GM23338 (cell line): Measurements from ENCODE around the gene SPACA4. TPM values are rescaled to one million over a fixed set of nuclear protein-coding genes. Genes with fewer than 3 reads are reported as not detected.

ENCODE experiments used
- ATAC-seq: fragments of 200-7000 bp; cut with Tn5 transposase; 3 replicates; pipeline ENCODE4 v1.9.1; 2020
- DNase-seq: peaks from one replicate; pipeline ENCODE4 v3.0.0-alpha.2; 2015; ENCODE audit warnings: low spot score
- H2AFZ ChIP-seq: fragments of 200-600 bp; sonication (generic); 2 replicates; pipeline ENCODE4 v1.8.0; 2016; ENCODE audit warnings: antibody characterized with exemption, mild to moderate bottlenecking, moderate library complexity
- H3F3A ChIP-seq: fragments of 200-600 bp; sonication (generic); replicated peaks from 2 replicates; pipeline ENCODE4 v1.8.0; 2017; ENCODE audit warnings: antibody characterized with exemption, mixed run types, low read depth
- H3K27ac ChIP-seq: fragments of 200-600 bp; sonication (generic); 2 replicates; pipeline ENCODE4 v1.6.1; 2016; ENCODE audit warnings: low read depth
- H3K27me3 ChIP-seq: fragments of 200-600 bp; sonication (generic); 2 replicates; pipeline ENCODE4 v1.8.0; 2016; ENCODE audit warnings: mild to moderate bottlenecking, mixed run types, moderate library complexity; ENCODE audit not compliant: insufficient read depth
- H3K36me3 ChIP-seq: fragments of 200-600 bp; sonication (generic); 2 replicates; pipeline ENCODE4 v1.8.0; 2016; ENCODE audit warnings: mild to moderate bottlenecking; ENCODE audit not compliant: insufficient read depth
- H3K4me1 ChIP-seq: fragments of 200-600 bp; sonication (generic); 2 replicates; pipeline ENCODE4 v1.8.0; 2016; ENCODE audit warnings: mild to moderate bottlenecking, moderate library complexity; ENCODE audit not compliant: insufficient read depth
- H3K4me2 ChIP-seq: fragments of 200-600 bp; sonication (generic); 2 replicates; pipeline ENCODE4 v1.7.1; 2017; ENCODE audit warnings: mixed run types
- H3K4me3 ChIP-seq: fragments of 200-600 bp; sonication (generic); 2 replicates; pipeline ENCODE4 v1.6.1; 2016; ENCODE audit warnings: mixed run types
- H3K79me2 ChIP-seq: fragments of 200-600 bp; sonication (generic); replicated peaks from 2 replicates; pipeline ENCODE4 v1.8.0; 2017; ENCODE audit warnings: mild to moderate bottlenecking; ENCODE audit not compliant: insufficient read depth
- H3K9me2 ChIP-seq: fragments of 200-600 bp; sonication (generic); 2 replicates; pipeline ENCODE4 v1.8.0; 2017; ENCODE audit not compliant: insufficient read depth
- H4K20me1 ChIP-seq: fragments of 200-600 bp; sonication (generic); replicated peaks from 2 replicates; pipeline ENCODE4 v1.8.0; 2017; ENCODE audit warnings: mild to moderate bottlenecking; ENCODE audit not compliant: insufficient read depth
- H3K27ac Mint-ChIP-seq: 2 replicates; pipeline ENCODE4 v1.8.0; 2020; ENCODE audit warnings: inconsistent platforms, mild to moderate bottlenecking, moderate library complexity, mixed read lengths
- H3K27me3 Mint-ChIP-seq: 3 replicates; pipeline ENCODE4 v1.8.0; 2022; ENCODE audit warnings: low read depth, mild to moderate bottlenecking, moderate library complexity, mixed read lengths, inconsistent platforms; ENCODE audit not compliant: insufficient read depth, poor library complexity
- H3K36me3 Mint-ChIP-seq: 3 replicates; pipeline ENCODE4 v1.8.0; 2021; ENCODE audit warnings: low read depth, mild to moderate bottlenecking, inconsistent platforms, moderate library complexity, mixed read lengths
- H3K4me1 Mint-ChIP-seq: 3 replicates; pipeline ENCODE4 v1.8.0; 2020; ENCODE audit warnings: mild to moderate bottlenecking, inconsistent platforms, mixed read lengths
- H3K4me3 Mint-ChIP-seq: 3 replicates; pipeline ENCODE4 v1.8.0; 2021; ENCODE audit warnings: moderate library complexity, mild to moderate bottlenecking, inconsistent platforms, mixed read lengths
- H3K9me3 Mint-ChIP-seq: 3 replicates; pipeline ENCODE4 v1.8.0; 2020; ENCODE audit warnings: moderate library complexity, mild to moderate bottlenecking, inconsistent platforms, mixed read lengths
- ETS1 ChIP-seq: IDR thresholded peaks from 2 replicates; pipeline ENCODE4 v1.6.1; 2016; ENCODE audit warnings: antibody characterized with exemption
- EZH2phosphoT487 ChIP-seq: fragments of 200-600 bp; sonication (generic); IDR thresholded peaks from one replicate; pipeline ENCODE4 v1.8.1; 2018; ENCODE audit warnings: antibody characterized with exemption; ENCODE audit not compliant: unreplicated experiment
- STAT1 ChIP-seq: IDR thresholded peaks from one replicate; pipeline ENCODE4 v1.6.1; 2016; ENCODE audit warnings: antibody characterized with exemption; ENCODE audit not compliant: unreplicated experiment
- ZNF462 ChIP-seq: fragments of 250-450 bp; sonication (Bioruptor Pico); IDR thresholded peaks from 2 replicates; pipeline ENCODE4 v1.5.0; 2020; ENCODE audit warnings: mild to moderate bottlenecking, moderate library complexity
- polyA plus RNA-seq: library from polyadenylated mRNA; unstranded; fragments of >200 nt; fragmentation: Nextera tagmentation; extraction: Ambion mirVana; gene quantifications from 2 replicates; pipeline ENCODE4 v1.2.1, GENCODE V29; 2016
- total RNA-seq: library from RNA; depleted of rRNA; stranded (reverse); fragments of >200 nt; shearing (Covaris generic); gene quantifications from 2 replicates; pipeline ENCODE4 v1.2.3, GENCODE V29; 2014

Gene SPACA4
- total and polyA plus RNA-seq, 2 experiments from 2014 or later, result not detected

DNA sequence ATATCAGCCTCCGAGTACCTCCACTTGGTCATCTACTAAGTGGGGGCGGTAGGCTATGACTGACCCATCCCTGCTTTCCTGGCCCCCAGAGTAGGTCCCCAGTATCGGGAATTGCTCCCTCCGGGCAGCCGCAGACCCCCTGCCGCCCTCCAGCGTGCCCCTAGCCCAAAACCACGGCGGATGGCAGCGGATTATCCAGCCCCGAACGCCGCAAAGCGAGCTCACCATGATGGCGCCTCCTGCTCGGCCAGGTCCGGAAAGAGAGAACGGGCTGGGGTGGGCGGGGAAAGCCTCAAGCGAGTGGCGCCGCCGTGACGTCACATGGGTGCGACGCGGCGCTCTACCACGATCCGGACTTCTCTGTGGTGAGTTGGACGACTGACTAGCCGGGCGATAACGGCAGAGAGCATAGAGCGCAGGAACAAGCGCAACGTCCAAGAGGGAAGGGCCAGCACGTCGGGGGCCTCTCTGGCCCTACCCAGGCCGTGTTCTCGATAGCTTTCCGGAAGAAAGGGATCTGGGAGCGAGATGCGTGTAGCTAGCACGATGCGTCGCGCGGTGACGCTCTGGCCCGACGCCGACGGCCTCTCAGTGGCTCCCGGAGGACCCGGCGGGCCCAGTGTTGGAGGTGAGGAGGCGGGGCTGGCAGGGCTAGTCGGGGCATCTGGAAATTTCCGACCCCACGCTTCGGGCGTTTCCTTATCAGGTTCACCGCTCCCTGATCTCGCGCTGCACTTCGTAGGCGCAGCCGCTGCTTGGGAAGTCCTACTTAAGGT, 12.6 kb downstream of the SPACA4 start, which contains the start of the genes RPL18 and SPHK2 (continued):
- TF ChIP-seq ETS1 (peak; percentile 97), ZNF462 (CRISPR knock-in tag) (no peak), STAT1 (no peak), EZH2phosphoT487 (no peak)

- peaks cover 21% of the 10 kb centered on the region for H4K20me1 ChIP-seq
- Mint-ChIP-seq H3K27me3 (peaks cover 31% of the 10 kb centered on the region), H3K36me3 (peaks cover 48% of the 10 kb centered on the region), H3K9me3 (no peaks in the 10 kb centered on the region; the same call in 1 of the 3 replicates), H3K27ac (peak overlapping the region; percentile 98), H3K4me3 (peak overlapping the region; percentile 93), H3K4me1 (peaks cover 45% of the 10 kb centered on the region)
- peaks cover 41% of the 10 kb centered on the region for H3F3A ChIP-seq
- no peaks in the 10 kb centered on the region for H3K27me3 ChIP-seq
- H3K79me2 ChIP-seq, result peaks cover 45% of the 10 kb centered on the region
- peak overlapping the region; percentile 86 for H3K4me2 ChIP-seq
- ATAC-seq, result no peak
- no peak for DNase-seq
- no peaks in the 10 kb centered on the region for H3K9me2 ChIP-seq
- H3K4me1 ChIP-seq, result peaks cover 35% of the 10 kb centered on the region
- H3K27ac ChIP-seq, result peak overlapping the region; percentile 78
- H3K4me3 ChIP-seq, result peak overlapping the region; percentile 97
- H2AFZ ChIP-seq, result peak overlapping the region; percentile 15; the same call in 1 of the 2 replicates
- H3K36me3 ChIP-seq, result peaks cover 32% of the 10 kb centered on the region
- TF ChIP-seq ETS1, result no peak
These were observed 13.4 kb downstream of the SPACA4 start for GRCh38 chr19:48619692-48620585.
